Measurements from ENCODE around the gene ERGIC1.

The ERGIC1 gene

DNA sequence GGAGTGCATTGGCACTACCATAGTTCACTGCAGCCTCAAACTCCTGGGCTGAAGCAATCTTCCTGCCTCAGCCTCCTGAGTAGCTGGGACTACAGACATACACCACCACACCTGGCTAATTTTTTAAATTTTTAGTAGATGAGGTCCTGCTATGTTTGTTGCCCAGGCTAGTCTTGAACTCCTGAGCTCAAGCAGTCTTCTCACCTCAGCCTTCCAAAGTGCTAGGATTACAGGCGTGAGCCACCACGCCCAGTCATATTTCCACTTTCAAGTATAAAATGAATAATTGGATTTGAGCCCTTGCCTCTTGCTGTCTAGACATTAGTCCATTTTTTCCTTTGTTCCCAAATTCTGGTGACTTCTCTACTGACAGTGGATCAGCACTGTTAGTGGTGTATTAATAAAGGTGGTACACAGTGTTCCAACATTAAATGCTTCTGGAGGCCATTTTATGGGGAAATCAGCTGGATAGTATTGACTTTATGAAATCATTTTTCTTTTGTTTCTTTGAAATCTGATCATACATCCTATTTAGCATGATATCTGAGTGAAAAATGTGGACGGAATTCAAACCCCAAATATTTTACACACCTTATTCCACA is 165.4 kb downstream of the ERGIC1 start:
- peaks cover 28% of the 10 kb centered on the region for H3K36me3 ChIP-seq (ENCODE audit: insufficient read depth, low read depth, low read length)
- H3K27me3 ChIP-seq (ENCODE audit: insufficient read depth, low read length), result no peaks in the 10 kb centered on the region
- no peaks in the 10 kb centered on the region for H3K9me3 ChIP-seq (ENCODE audit: insufficient read depth, low read depth, low read length)
- H3K4me1 ChIP-seq (ENCODE audit: insufficient read depth, low read length), result no peaks in the 10 kb centered on the region
- H3K9ac ChIP-seq (ENCODE audit: low read depth, low read length), result no peak overlapping the region
- H3K27ac ChIP-seq (ENCODE audit: low read length), result no peak overlapping the region
- H3K4me3 ChIP-seq (ENCODE audit: low read length), result no peak overlapping the region

DNA sequence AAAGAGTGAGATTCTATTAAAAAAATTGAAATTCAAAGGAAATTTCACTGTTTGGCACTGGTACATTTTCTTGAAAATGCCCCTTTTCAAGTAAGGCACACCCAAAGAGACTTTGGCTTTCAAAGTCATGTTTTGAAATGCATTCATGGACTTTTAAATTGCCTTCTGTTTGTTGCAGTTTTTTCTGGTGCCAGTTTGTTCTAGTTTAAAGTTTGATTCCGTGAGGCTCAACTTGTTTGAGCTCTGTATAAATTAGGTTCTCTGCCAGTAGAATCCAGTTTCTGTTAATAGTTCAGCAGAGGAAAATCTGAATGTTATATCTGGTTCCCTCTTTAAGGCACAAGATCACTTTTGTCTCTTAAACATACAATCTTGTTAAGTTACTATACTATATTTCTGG is 165.9 kb downstream of the ERGIC1 start:
- peaks cover 23% of the 10 kb centered on the region for H3K36me3 ChIP-seq (ENCODE audit: insufficient read depth, low read depth, low read length)
- no peaks in the 10 kb centered on the region for H3K27me3 ChIP-seq (ENCODE audit: insufficient read depth, low read length)
- H3K9ac ChIP-seq (ENCODE audit: low read depth, low read length), result no peak overlapping the region
- no peaks in the 10 kb centered on the region for H3K9me3 ChIP-seq (ENCODE audit: insufficient read depth, low read depth, low read length)
- H3K27ac ChIP-seq (ENCODE audit: low read length), result no peak overlapping the region
- no peaks in the 10 kb centered on the region for H3K4me1 ChIP-seq (ENCODE audit: insufficient read depth, low read length)
- H3K4me3 ChIP-seq (ENCODE audit: low read length), result no peak overlapping the region

DNA sequence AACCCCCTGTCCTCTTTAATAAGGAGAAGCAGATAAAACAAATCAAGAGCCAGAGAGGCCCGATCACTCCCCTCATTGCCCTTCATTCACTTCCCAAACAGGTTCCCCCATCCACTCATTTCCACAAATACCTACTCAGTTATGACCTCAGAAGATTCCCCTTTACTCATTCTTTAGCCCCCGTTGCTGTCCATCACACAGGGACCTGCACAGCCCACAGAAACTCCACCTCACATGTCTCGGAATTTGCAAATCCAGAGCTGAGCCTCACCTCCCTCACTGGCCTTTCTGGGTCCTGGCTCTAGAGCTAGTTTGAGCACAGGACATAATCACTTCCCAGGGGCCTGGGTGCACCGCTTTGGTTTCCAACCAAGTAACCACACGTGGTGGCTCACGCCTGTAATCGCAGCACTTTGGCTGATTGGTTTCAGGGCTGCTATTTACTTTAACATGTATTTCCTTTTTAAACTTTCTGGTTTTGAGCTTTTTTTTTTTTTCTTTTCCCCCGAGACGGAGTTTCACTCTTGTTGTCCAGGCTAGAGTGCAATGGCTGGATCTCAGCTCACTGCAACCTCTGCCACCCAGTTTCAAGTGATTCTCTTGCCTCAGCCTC is 167.3 kb downstream of the ERGIC1 start:
- Histone ChIP-seq H3K27ac (ENCODE audit: low read length) (no peak overlapping the region), H3K36me3 (ENCODE audit: insufficient read depth, low read depth, low read length) (peaks cover 9% of the 10 kb centered on the region), H3K9ac (ENCODE audit: low read depth, low read length) (no peak overlapping the region), H3K27me3 (ENCODE audit: insufficient read depth, low read length) (no peaks in the 10 kb centered on the region), H3K4me1 (ENCODE audit: insufficient read depth, low read length) (no peaks in the 10 kb centered on the region), H3K4me3 (ENCODE audit: low read length) (no peak overlapping the region), H3K9me3 (ENCODE audit: insufficient read depth, low read depth, low read length) (no peaks in the 10 kb centered on the region)
